Measurements from ENCODE around the gene IFNE. TPM values are rescaled to one million over a fixed set of nuclear protein-coding genes. Genes with fewer than 3 reads are reported as not detected.

The IFNE gene
- total and polyA plus RNA-seq, 4 donors: not detected

DNA sequence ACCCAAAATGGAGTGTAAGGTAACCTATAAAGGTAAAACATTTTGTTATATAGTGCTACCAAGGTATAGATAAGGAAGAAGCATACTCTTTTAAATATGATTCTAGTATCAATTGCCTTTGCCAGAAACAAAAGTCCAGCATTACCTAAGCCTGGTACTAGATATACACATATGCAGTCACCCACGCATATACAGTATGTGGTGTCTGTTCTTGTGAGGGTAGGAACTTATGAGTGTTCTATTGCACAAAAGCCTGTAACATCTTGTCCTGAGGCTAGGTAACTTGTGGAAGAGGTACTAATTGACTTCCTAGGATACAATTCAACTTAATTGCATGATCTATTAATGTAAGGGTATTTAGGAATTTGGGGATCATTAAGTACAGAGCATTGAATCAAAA lies 31.3 kb upstream of the IFNE start:
- H3K36me3 ChIP-seq (ENCODE audit: control insufficient read depth in 4 of 4, insufficient read depth in 3 of 4, low read depth in 1 of 4, low read length in 3 of 4): no peaks in the 10 kb centered on the region
- TF ChIP-seq FOXA1 (IDR thresholded peaks at IDR 0.05): no peak
- TF ChIP-seq JUND (IDR thresholded peaks at IDR 0.05): no peak
- TF ChIP-seq SP1 (IDR thresholded peaks at IDR 0.05): no peak
- TF ChIP-seq, protein P1, sequence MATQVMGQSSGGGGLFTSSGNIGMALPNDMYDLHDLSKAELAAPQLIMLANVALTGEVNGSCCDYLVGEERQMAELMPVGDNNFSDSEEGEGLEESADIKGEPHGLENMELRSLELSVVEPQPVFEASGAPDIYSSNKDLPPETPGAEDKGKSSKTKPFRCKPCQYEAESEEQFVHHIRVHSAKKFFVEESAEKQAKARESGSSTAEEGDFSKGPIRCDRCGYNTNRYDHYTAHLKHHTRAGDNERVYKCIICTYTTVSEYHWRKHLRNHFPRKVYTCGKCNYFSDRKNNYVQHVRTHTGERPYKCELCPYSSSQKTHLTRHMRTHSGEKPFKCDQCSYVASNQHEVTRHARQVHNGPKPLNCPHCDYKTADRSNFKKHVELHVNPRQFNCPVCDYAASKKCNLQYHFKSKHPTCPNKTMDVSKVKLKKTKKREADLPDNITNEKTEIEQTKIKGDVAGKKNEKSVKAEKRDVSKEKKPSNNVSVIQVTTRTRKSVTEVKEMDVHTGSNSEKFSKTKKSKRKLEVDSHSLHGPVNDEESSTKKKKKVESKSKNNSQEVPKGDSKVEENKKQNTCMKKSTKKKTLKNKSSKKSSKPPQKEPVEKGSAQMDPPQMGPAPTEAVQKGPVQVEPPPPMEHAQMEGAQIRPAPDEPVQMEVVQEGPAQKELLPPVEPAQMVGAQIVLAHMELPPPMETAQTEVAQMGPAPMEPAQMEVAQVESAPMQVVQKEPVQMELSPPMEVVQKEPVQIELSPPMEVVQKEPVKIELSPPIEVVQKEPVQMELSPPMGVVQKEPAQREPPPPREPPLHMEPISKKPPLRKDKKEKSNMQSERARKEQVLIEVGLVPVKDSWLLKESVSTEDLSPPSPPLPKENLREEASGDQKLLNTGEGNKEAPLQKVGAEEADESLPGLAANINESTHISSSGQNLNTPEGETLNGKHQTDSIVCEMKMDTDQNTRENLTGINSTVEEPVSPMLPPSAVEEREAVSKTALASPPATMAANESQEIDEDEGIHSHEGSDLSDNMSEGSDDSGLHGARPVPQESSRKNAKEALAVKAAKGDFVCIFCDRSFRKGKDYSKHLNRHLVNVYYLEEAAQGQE (IDR thresholded peaks at IDR 0.05): no peak
- TF ChIP-seq, protein P2, sequence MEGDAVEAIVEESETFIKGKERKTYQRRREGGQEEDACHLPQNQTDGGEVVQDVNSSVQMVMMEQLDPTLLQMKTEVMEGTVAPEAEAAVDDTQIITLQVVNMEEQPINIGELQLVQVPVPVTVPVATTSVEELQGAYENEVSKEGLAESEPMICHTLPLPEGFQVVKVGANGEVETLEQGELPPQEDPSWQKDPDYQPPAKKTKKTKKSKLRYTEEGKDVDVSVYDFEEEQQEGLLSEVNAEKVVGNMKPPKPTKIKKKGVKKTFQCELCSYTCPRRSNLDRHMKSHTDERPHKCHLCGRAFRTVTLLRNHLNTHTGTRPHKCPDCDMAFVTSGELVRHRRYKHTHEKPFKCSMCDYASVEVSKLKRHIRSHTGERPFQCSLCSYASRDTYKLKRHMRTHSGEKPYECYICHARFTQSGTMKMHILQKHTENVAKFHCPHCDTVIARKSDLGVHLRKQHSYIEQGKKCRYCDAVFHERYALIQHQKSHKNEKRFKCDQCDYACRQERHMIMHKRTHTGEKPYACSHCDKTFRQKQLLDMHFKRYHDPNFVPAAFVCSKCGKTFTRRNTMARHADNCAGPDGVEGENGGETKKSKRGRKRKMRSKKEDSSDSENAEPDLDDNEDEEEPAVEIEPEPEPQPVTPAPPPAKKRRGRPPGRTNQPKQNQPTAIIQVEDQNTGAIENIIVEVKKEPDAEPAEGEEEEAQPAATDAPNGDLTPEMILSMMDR (IDR thresholded peaks at IDR 0.05; ENCODE audit: low read depth, low read length, missing input control): no peak
- TF ChIP-seq RAD21 (IDR thresholded peaks at IDR 0.05): no peak
- TF ChIP-seq EGR1 (IDR thresholded peaks at IDR 0.05; ENCODE audit: low read depth in 2 of 2): no peak
- TF ChIP-seq GABPA (IDR thresholded peaks at IDR 0.05 in 1 of 2, conservative IDR thresholded peaks at IDR 0.05 in 1 of 2): no peak
- TF ChIP-seq, protein P3, sequence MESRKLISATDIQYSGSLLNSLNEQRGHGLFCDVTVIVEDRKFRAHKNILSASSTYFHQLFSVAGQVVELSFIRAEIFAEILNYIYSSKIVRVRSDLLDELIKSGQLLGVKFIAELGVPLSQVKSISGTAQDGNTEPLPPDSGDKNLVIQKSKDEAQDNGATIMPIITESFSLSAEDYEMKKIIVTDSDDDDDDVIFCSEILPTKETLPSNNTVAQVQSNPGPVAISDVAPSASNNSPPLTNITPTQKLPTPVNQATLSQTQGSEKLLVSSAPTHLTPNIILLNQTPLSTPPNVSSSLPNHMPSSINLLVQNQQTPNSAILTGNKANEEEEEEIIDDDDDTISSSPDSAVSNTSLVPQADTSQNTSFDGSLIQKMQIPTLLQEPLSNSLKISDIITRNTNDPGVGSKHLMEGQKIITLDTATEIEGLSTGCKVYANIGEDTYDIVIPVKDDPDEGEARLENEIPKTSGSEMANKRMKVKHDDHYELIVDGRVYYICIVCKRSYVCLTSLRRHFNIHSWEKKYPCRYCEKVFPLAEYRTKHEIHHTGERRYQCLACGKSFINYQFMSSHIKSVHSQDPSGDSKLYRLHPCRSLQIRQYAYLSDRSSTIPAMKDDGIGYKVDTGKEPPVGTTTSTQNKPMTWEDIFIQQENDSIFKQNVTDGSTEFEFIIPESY (IDR thresholded peaks at IDR 0.05): no peak
- TF ChIP-seq HNF4A (conservative IDR thresholded peaks at IDR 0.05): no peak
- TF ChIP-seq TAF1 (conservative IDR thresholded peaks at IDR 0.05): no peak
- WGBS: 94% methylated on average over 1 of the region's 1 CpG

DNA sequence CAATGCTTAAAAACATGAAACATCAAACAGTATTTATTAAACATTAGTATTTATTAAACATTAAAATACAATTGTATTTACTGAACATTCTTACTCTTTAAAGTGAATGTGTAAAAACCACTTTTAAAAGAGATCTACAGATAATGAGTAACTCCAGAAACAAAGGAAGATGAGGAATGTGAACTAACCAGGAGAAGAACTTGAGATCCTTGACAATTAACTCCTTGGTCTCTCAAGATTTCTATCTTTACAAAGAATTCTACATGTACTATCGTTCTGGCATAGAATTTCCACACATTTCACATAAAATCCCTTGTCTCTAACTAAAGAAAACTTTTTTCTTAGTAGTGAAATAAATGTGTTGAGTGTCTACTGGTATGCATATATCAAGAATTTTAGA lies 28.7 kb upstream of the IFNE start:
- H3K4me1 ChIP-seq (ENCODE audit: control insufficient read depth in 4 of 4, insufficient read depth in 4 of 4, low read length in 3 of 4): no peaks in the 10 kb centered on the region
- H3K4me3 ChIP-seq (ENCODE audit: low read depth in 1 of 3, low read length in 3 of 3): no peak overlapping the region
- H3K27ac ChIP-seq (ENCODE audit: low read depth in 1 of 2, low read length in 2 of 2): no peak overlapping the region
- no peaks in the 10 kb centered on the region for H3K36me3 ChIP-seq (ENCODE audit: control insufficient read depth in 4 of 4, insufficient read depth in 3 of 4, low read depth in 1 of 4, low read length in 3 of 4)
- peaks cover 0 to 2% (median 0%) of the 10 kb centered on the region in 4 donors for H3K27me3 ChIP-seq (ENCODE audit: control insufficient read depth in 4 of 4, insufficient read depth in 4 of 4, low read length in 3 of 4)
- no peak overlapping the region for H3K9ac ChIP-seq (ENCODE audit: low read depth in 1 of 2, low read length in 2 of 2)
- no peak for DNase-seq (ENCODE audit: low spot score)
- TF ChIP-seq JUND (IDR thresholded peaks at IDR 0.05) (no peak), TAF1 (conservative IDR thresholded peaks at IDR 0.05) (no peak), SP1 (IDR thresholded peaks at IDR 0.05) (no peak), EGR1 (IDR thresholded peaks at IDR 0.05; ENCODE audit: low read depth in 2 of 2) (no peak), HNF4A (conservative IDR thresholded peaks at IDR 0.05) (no peak), RXRA (IDR thresholded peaks at IDR 0.05) (no peak), HNF4G (IDR thresholded peaks at IDR 0.05) (no peak), YY1 (IDR thresholded peaks at IDR 0.05) (no peak)
- TF ChIP-seq, protein P4, sequence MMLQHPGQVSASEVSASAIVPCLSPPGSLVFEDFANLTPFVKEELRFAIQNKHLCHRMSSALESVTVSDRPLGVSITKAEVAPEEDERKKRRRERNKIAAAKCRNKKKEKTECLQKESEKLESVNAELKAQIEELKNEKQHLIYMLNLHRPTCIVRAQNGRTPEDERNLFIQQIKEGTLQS (IDR thresholded peaks at IDR 0.05): no peak
- no peaks in the 10 kb centered on the region for H3K9me3 ChIP-seq (ENCODE audit: control insufficient read depth in 4 of 4, low read length in 3 of 4)
- 30% methylated on average over 1 of the region's 1 CpG for WGBS

More for the DNA sequence above, 31.3 kb upstream of the IFNE start:
- Histone ChIP-seq H3K27me3 (ENCODE audit: control insufficient read depth in 4 of 4, insufficient read depth in 4 of 4, low read length in 3 of 4) (no peaks in the 10 kb centered on the region), H3K27ac (ENCODE audit: low read depth in 1 of 2, low read length in 2 of 2) (no peak overlapping the region), H3K9ac (ENCODE audit: low read depth in 1 of 2, low read length in 2 of 2) (no peak overlapping the region), H3K4me1 (ENCODE audit: control insufficient read depth in 4 of 4, insufficient read depth in 4 of 4, low read length in 3 of 4) (no peaks in the 10 kb centered on the region), H3K9me3 (ENCODE audit: control insufficient read depth in 4 of 4, low read length in 3 of 4) (no peaks in the 10 kb centered on the region), H3K4me3 (ENCODE audit: low read depth in 1 of 3, low read length in 3 of 3) (no peak overlapping the region)
- DNase-seq (ENCODE audit: low spot score): no peak

Data from liver (tissue), 9 donors.